Neural progenitor cell (in vitro differentiated cells): ENCODE data around the gene RHOD.

Source experiments
- EZH2phosphoT487 ChIP-seq: fragments of 200-600 bp; sonication (generic); IDR thresholded peaks from 2 replicates; pipeline ENCODE4 v1.6.1; 2017; ENCODE audit warnings: antibody characterized with exemption
- TF ChIP-seq, protein P1 (sequence below): fragments of 200-600 bp; sonication (generic); IDR thresholded peaks from 2 replicates; pipeline ENCODE4 v1.5.1; 2017; ENCODE audit warnings: antibody characterized with exemption, mild to moderate bottlenecking

GRCh38 chr11:67054836-67055523, 1.7 kb upstream of the RHOD start:
- TF ChIP-seq EZH2phosphoT487, result no peak
- TF ChIP-seq, protein P1, sequence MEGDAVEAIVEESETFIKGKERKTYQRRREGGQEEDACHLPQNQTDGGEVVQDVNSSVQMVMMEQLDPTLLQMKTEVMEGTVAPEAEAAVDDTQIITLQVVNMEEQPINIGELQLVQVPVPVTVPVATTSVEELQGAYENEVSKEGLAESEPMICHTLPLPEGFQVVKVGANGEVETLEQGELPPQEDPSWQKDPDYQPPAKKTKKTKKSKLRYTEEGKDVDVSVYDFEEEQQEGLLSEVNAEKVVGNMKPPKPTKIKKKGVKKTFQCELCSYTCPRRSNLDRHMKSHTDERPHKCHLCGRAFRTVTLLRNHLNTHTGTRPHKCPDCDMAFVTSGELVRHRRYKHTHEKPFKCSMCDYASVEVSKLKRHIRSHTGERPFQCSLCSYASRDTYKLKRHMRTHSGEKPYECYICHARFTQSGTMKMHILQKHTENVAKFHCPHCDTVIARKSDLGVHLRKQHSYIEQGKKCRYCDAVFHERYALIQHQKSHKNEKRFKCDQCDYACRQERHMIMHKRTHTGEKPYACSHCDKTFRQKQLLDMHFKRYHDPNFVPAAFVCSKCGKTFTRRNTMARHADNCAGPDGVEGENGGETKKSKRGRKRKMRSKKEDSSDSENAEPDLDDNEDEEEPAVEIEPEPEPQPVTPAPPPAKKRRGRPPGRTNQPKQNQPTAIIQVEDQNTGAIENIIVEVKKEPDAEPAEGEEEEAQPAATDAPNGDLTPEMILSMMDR, result no peak
